HPDE6-E6E7 (cell line): ENCODE results near the gene ANGEL2.
"Not testable (repeated sequence)": the region's sequence is repeated elsewhere in the genome, so short reads cannot be mapped to it uniquely, and the experiment has no call there.

Source experiments
- DNase-seq: peaks from one replicate; pipeline ENCODE4 v3.0.0; 2011; ENCODE audit warnings: missing footprints; ENCODE audit errors: extremely low spot score

The ANGEL2 gene

GRCh38 chr1:213019450-213019849 is 3.8 kb upstream of the ANGEL2 start:
- DNase-seq, result no peak

DNA sequence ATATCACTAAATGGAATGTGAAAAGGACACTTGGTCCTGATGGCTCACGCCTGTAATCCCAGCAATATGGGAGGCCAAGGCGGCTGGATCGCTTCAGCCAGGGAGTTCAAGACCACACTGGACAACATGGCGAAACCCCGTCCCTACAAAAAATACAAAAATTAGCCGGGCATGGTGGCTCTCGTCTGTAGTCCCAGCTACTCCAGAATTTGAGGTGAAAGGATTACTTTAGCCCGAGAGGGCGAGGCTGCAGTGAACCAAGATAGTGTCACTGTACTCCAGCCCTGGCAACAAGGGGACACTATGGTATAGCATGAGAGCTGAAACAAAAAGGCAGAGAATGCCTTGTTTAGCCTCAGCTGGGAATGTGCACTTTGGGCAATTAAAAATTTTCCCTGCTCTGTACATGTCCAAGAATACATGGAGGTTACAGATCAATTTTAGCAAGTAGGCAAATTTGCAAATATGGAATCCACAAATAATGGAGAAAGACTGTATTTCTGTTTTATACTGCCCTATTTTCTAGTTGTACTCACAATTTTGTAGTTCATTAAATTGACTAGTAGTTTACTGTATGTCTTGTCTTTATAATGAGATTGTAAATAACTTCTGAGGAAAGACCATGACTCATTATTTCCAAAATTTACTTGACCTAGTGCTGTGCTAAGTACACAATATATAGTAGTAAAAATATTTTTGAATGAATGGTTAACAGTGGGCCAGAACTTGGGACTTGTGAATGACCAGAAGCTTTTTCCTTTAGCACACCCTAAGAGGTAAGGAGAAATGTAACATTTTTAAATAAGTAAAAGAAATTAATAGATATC is 2.0 kb upstream of the ANGEL2 start:
- DNase-seq, result no peak

DNA sequence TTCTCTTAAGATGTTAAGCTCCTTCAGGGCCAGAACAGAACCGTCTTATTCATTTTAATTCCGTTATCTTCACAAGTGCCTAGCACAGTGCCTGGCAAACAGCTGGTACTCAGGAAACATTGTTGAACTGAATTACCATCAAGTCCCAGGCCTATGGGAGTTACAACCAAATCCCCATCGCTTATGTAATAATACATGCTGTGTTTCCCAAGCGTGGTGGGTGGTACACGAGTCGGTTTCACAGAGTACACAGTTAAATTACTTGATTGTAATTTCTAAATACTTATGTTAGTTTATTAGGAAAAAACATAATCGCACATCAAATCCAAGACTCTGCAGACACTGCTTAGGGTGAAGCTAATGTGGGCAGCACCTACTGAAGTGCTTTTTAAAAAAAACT is 1.0 kb downstream of the ANGEL2 start:
- DNase-seq, result no peak

GRCh38 chr1:213008564-213008963 is 7.1 kb downstream of the ANGEL2 start:
- no peak for DNase-seq

GRCh38 chr1:213003256-213003655 is 12.4 kb downstream of the ANGEL2 start:
- no peak for DNase-seq

GRCh38 chr1:212994926-212995325 is 20.7 kb downstream of the ANGEL2 start:
- no peak for DNase-seq

DNA sequence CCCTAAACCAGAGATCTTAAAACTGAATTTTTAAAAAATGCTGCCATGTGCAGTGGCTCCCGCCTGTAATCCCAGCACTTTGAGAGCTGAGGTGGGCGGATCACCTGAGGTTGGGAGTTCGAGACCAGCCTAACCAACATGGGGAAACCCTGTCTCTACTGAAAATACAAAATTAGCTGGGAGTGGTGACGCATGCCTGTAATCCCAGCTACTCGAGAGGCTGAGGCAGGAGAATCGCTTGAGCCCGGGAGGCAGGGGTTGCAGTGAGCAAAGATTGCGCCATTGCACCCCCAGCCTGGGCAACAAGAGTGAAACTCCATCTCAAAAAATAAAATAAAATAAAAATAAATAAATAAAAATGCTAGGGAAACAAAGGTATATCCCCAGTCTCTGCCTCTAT is 21.7 kb downstream of the ANGEL2 start:
- DNase-seq, result not testable (repeated sequence)

DNA sequence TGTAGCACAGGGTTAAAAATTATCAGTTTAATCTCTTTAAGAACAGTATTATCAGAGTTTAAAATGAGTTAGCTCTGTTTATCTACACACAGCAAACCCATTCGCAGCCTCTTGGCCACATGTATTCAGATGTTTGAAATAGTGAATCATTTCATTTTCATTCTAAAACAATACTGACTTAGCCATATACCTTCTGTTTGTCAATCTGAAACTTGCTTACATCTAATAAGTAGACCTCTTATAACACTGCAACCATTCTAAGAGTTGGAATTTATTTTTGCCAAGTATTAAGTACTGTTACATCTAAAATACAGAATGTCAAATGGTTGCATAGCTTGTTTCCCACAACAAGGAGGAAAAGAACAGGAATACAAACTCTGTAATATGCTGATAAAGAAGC is 25.4 kb downstream of the ANGEL2 start:
- DNase-seq, result no peak

- no peak for DNase-seq
Measured at GRCh38 chr1:212987702-212988322, 27.9 kb downstream of the ANGEL2 start.

DNA sequence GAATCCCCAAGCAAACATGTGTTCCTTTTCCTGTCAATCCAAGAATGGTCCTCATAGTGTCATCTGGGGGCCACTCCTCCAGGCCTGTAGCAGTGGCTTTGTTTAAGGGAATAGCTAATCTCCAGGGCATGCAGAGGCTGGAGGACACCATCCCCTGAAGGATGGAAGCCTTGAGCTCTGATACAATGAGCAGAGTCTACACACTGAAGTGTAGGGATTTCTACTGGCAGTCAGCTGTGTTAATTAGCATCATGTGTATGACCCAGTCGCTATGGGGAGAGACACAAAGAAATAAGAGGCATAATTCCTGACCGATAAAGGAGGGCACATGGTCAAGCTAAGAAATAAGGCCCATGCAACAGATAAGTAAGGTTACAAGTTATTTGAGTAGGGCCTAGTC is 29.1 kb downstream of the ANGEL2 start:
- no peak for DNase-seq

DNA sequence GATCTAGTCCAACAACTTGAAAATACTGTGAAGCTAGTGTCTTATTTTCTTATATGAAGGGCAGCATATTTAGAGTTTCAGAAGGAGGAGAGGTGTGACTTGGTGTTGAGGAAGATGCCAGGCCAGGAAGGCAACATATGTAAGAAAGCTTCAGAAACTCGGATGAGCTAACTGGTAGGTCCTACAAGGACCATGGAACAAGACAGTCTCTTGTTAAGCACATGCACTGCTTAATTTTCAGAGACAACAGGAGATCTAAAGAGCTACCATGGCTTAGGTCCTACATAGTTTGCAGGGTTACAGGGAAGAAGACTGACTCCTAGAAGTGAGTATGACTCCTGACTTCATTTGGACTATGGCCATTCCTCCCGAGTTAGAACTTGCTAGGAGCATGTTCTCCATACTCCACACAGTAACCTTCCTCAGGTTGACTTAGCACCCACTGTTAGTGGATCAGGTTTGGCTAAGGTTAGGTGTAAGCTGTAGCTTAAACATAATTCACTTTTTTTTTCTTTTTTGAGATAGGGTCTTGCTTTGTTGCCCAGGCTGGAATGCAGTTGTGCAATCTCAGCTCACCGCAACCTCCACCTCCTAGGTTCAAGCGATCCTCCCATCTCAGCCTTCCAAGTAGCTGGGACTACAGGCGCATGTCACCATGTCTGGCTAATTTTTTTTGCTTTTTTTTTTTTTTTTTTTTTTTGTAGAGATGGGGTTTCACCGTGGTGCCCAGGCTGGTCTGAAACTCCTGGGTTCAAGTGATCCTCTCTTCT is 31.0 kb downstream of the ANGEL2 start:
- DNase-seq, result no peak

DNA sequence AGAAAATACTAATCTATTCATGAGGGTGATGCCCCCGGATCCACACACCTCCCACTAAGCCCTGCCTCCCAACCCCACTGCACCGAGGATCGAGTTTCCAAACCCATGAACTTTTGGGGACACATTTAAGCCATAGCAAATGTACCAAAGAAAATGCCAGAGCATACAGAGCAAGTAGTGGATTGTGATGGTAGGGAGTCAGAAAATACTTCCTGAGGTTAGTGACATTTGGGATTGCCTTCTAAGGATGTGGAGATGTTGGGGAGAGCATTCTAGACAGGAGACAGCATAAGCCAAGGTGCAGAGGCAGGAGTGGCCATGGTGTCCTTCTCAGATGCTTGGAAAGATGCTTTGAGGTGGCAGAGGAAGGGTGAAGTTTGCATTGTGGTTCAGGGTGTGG is 32.2 kb downstream of the ANGEL2 start:
- DNase-seq, result no peak

DNA sequence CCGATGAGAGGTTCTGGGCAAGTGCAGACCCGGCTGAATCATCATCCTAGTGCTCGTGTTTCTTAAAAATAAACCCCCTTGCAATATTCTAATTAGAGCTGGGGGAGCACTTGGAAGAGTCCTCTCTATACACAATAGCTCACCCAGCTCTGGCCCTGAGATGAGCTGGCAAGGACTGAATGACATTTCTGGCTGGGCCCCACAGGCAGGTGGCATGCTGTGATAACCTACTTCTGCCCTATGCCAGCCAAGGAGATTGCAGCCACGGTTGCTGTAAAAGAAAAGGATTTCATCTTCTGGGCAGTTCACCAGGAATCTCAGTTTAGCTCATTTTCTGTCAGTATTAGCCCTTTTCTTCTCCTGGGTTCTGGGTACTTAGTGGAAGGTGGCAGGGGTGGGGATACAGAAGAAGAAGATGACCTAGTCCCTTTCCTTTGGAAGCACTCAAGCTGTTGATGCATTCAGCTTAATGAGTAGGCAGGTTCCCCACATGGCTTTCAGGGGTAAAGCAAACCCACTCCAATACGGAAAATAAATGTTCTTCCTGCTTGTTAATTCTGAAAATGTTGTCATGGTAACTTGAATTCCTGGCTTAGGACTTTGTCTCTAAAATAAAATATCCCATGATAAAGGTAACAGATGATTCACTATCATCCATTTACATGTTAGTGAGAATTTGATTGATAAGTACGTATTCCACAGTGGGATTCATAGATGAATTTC is 33.1 kb downstream of the ANGEL2 start:
- DNase-seq, result no peak

DNA sequence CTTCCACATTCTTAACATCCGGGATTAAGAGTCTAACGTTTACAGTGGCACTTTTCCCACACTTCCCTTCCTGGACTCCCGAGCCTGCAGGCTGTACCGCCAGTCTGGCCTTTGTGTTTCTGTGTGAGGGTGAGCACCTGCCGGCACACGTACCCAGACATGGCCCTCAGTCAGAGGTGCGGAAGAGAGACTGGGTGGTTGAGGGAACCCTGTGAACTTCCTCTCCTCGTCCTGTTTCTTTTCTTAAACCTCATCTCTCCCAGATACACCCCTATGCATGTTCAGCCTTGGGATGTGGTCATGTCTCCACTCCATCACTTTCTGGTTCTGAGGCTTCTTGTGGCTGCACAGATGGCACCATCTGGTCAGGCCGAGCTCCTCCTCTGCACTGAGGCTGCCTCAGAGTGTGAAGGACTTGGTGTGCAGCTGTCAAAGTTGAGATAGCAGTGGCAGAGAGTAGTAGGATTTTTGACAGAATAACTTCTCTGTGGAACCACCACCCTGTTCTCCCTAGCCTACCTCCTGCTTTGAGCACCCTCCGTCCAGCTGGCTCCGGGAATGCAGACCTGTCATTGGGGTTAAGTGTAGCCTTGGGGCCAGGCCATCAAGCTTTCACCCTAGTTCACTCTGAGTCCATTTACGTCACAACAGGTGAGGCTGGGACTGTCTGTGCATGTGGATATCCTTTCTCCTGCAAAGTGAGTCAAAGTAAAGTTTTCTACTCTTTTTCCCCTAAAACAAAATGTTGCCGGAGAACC is 33.9 kb downstream of the ANGEL2 start:
- DNase-seq, result no peak

DNA sequence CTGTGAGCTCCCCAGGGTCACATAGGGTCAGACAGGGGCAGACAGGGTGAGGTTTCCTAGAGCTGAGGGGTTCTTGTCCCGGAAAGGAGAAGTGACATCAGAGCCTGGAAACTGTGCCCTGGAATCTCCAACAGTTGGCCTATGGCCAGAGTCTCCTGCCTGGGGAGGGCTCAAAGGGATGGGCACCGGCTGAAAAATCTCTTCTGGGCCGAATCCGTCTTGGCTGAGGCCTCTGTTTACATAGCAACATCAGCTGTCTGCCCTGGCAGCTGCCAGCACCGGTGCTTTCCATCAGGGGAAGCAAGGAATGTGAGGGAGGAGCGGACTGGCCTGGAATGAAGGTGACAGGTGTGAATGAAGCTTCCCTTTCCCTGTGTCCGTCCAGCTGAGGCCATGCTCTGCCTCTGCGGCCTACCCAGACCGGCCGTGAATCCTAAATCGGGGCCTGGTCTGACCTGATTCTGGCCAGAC is 34.6 kb downstream of the ANGEL2 start:
- DNase-seq, result no peak

DNA sequence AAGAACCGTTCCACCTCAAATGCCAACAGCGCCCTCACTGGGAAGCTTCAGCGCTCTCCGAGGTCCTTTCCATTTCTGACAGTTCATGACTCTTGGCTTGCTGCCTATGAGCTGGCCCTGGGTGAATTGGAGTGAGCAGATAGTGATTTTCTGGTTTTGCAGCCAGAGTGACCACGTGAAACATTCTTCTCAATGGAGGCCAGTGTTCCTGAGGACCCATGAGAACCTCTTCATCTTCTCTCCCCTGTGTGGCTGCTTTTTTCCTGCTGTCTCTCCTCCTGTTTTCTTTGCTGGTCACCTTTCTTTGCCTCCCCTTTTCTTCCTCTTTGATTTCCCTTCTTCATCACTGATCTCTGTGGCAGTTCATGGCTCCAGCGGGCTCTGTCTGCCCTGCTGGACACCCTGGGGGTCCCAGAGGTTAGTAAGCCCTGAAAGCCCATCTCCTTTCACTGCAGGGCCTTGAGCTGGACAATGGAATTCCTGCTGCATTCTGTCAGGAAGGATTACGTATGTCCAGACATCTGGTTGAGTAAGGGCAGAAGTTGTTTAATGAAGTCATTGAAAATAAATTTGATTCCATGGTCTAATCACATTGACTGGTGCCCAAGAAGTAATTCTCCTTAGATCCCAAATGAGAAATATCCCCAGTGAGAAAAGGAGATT is 35.4 kb downstream of the ANGEL2 start:
- DNase-seq, result no peak

DNA sequence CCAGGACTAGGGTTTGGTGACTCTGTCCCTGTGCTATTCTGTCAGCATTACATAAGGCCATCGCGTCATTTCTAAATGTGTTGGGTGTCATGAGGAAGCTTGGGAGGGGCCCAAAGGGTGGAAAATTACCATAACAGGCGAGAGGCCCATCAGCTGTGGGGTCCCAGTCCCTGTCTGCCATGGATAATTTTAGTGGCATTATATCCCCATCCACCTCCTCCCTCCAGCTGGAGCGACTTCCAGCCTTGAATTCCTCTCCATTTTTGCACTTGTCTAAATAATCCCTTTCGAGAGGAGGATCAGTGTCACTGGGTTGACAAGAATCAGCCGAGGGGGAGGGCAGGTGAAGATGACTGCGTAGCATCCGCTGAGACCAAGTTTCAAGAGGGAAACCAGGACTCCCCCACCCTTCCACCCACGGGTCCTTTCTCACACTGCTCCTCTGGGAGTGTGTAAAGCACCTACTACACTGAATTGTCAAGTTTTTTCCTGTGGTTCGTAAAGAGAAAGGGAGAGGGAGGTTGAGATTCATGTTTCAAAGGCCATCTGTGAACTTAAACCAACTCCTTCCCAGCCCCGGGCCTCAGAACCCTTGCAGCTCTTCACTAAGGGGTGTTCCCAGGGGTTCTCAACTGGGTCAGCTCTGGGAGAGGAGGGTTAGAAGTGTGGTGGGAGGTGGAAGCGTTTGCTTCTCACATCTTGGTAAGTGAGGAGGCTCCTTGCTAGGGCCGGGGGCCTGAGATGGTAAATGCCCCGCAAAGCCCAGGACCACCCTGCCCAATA is 36.1 kb downstream of the ANGEL2 start:
- DNase-seq, result no peak

DNA sequence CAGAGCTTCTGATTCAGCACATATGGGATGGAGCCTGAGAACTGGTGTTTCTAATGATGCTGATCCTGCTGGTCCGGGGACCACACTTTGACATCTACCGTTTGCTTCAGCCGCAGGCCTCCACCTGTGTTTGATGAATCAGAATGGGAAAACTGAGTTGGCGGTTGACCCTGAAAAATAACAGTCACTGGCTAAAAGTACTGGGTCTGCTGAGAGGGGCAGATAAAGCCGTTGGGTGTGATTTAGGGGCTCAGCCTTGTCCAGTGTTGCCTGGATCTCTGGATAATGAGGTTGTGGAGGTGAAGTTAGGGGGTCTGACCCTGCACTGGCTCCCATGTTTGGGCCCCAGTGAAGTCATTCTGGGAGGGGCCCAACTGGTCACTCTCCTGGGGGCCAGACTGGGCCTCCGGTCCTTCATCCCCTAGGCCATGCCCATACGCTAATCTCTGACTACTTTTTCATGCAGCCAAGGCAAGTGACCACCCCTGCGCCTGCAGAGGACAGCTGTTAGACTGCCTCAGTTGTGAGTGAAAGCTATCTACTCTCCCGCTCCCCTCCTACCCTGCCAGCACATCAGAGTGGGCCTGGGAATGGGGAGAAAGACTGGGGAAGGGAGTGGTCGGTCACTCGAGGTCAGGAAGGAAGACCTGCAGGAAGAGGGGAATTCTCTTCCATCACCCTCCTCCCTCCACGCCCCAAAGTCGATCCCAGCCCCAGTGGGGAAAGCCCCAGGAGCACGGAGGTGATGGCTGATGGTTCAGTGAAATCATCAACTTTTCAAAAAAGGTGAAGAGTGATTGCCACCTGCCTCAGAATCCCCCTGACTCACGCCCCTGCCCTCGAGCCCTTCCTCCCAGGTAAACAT is 37.7 kb downstream of the ANGEL2 start:
- no peak for DNase-seq

GRCh38 chr1:212976586-212976985 is 39.1 kb downstream of the ANGEL2 start:
- DNase-seq, result no peak
